ENCODE results near the gene GDAP1L1. TPM values are rescaled to one million over a fixed set of nuclear protein-coding genes. Genes with fewer than 3 reads are reported as not detected.
"Not testable (repeated sequence)": the region's sequence is repeated elsewhere in the genome, so short reads cannot be mapped to it uniquely, and the experiment has no call there.

GDAP1L1 gene
- total RNA-seq, 1 donor from 2014 or later, result not detected

GRCh38 chr20:44256961-44257360, 9.9 kb downstream of the GDAP1L1 start:
- ATAC-seq, result no peak

- no peak for ATAC-seq
Observed at GRCh38 chr20:44258226-44258890, 11.2 kb downstream of the GDAP1L1 start.

- ATAC-seq, result no peak
Observed at GRCh38 chr20:44264287-44264686, 17.2 kb downstream of the GDAP1L1 start.

- ATAC-seq, result no peak
Observed at GRCh38 chr20:44268802-44269201, 21.7 kb downstream of the GDAP1L1 start.

GRCh38 chr20:44271915-44272663, 25.0 kb downstream of the GDAP1L1 start:
- no peak for ATAC-seq

GRCh38 chr20:44273231-44274215, 26.4 kb downstream of the GDAP1L1 start:
- no peak for ATAC-seq

GRCh38 chr20:44274303-44275017, 27.4 kb downstream of the GDAP1L1 start:
- no peak for ATAC-seq

- ATAC-seq, result peak; percentile 88
Observed at GRCh38 chr20:44279228-44279627, 32.1 kb downstream of the GDAP1L1 start.

- ATAC-seq, result peak; percentile 77
Observed at GRCh38 chr20:44280387-44280786, 33.3 kb downstream of the GDAP1L1 start.

GRCh38 chr20:44282192-44282591, 35.1 kb downstream of the GDAP1L1 start:
- ATAC-seq, result no peak

GRCh38 chr20:44284032-44284431, 36.9 kb downstream of the GDAP1L1 start:
- no peak for ATAC-seq

GRCh38 chr20:44287272-44288097, 40.4 kb downstream of the GDAP1L1 start:
- ATAC-seq, result no peak

- ATAC-seq, result no peak
Observed at GRCh38 chr20:44288252-44288651, 41.1 kb downstream of the GDAP1L1 start.

GRCh38 chr20:44291754-44292153, 44.6 kb downstream of the GDAP1L1 start:
- no peak for ATAC-seq

- no peak for ATAC-seq
Observed at GRCh38 chr20:44296011-44296410, 48.9 kb downstream of the GDAP1L1 start.

- no peak for ATAC-seq
Observed at GRCh38 chr20:44297721-44298120, 50.6 kb downstream of the GDAP1L1 start.

GRCh38 chr20:44299011-44299535, 52.0 kb downstream of the GDAP1L1 start:
- ATAC-seq, result not testable (repeated sequence)

GRCh38 chr20:44301285-44301684, 54.2 kb downstream of the GDAP1L1 start:
- no peak for ATAC-seq

GRCh38 chr20:44302026-44302669, 55.0 kb downstream of the GDAP1L1 start:
- no peak for ATAC-seq

GRCh38 chr20:44302736-44303135, 55.6 kb downstream of the GDAP1L1 start:
- ATAC-seq, result no peak

- ATAC-seq, result peak; percentile 42
Observed at GRCh38 chr20:44304383-44304782, 57.3 kb downstream of the GDAP1L1 start.
